Motor neuron (in vitro differentiated cells): ENCODE measurements around the gene KRT8. TPM values are rescaled to one million over a fixed set of nuclear protein-coding genes. Genes with fewer than 3 reads are reported as not detected.

Source experiments
- total RNA-seq, 8 experiments: library from RNA; unstranded; fragments of 300-600 nt; gene quantifications; 2 replicates each; pipeline versions ENCODE4 v1.2.3 to v1.2.4, GENCODE V29; 2022

KRT8 gene
- total RNA-seq, 8 experiments from 2014 or later = 1.2 to 11.5 (median 8.3) TPM

Other genes with a start within 250 kb of the KRT8 start
- gene KRT1, start 224.7 kb downstream of the KRT8 start, total RNA-seq = under 1 TPM in 3 of 8 experiments, not detected in 5; 0.17 to 0.24 (median 0.20) TPM
- gene KRT77, start 201.6 kb downstream of the KRT8 start, total RNA-seq = under 1 TPM in 4 of 8 experiments, not detected in 4; 0.09 to 0.38 (median 0.21) TPM
- under 1 TPM in 5 of 8 experiments, not detected in 3; 0.08 to 0.38 (median 0.14) TPM for gene KRT76, start 127.7 kb downstream of the KRT8 start, total RNA-seq
- under 1 TPM in 4 of 8 experiments, not detected in 4; 0.24 to 0.66 (median 0.25) TPM for gene KRT3, start 109.0 kb downstream of the KRT8 start, total RNA-seq
- 1 to 10 TPM in 1 of 8 experiments, under 1 TPM in 4, not detected in 3; 0.14 to 1.7 (median 0.66) TPM for gene KRT4, start 91.0 kb downstream of the KRT8 start, total RNA-seq
- gene KRT79, start 70.8 kb downstream of the KRT8 start, total RNA-seq = under 1 TPM in 2 of 8 experiments, not detected in 6; 0.32 to 0.90 TPM
- 1 to 10 TPM in 2 of 8 experiments, under 1 TPM in 3, not detected in 3; 0.09 to 1.5 (median 0.71) TPM for gene KRT78, start 56.1 kb downstream of the KRT8 start, total RNA-seq
- gene KRT18, start 44.0 kb upstream of the KRT8 start, total RNA-seq = 10 to 100 TPM in 4 of 8 experiments, 1 to 10 TPM in 3, under 1 TPM in 1; 0.43 to 88.6 (median 14.6) TPM
- gene EIF4B, start 101.4 kb upstream of the KRT8 start, total RNA-seq = 100 to 1,000 TPM; 367 to 585 (median 537) TPM
- gene TNS2, start 145.0 kb upstream of the KRT8 start, total RNA-seq = 10 to 100 TPM in 3 of 8 experiments, 1 to 10 TPM in 5; 3.4 to 24.6 (median 7.6) TPM
- gene SPRYD3, start 174.3 kb upstream of the KRT8 start, total RNA-seq = 10 to 100 TPM; 10.8 to 40.1 (median 17.9) TPM
- gene IGFBP6, start 192.6 kb upstream of the KRT8 start, total RNA-seq = 100 to 1,000 TPM in 1 of 8 experiments, 10 to 100 TPM in 1, 1 to 10 TPM in 4, under 1 TPM in 2; 0.41 to 480 (median 1.9) TPM
- 1 to 10 TPM in 2 of 8 experiments, not detected in 6; 1.0 to 1.8 TPM for gene SOAT2, start 198.4 kb upstream of the KRT8 start, total RNA-seq